Amygdala (tissue), 56 donors: Measurements from ENCODE around the gene SLC43A1.
"Not testable (repeated sequence)": the region's sequence is repeated elsewhere in the genome, so short reads cannot be mapped to it uniquely, and the experiment has no call there.

Source experiments
- DNase-seq, 56 donors: peaks; one replicate each; lab custom pipeline; 2025; lab: John Stamatoyannopoulos, UW

Gene SLC43A1

GRCh38 chr11:57515332-57516060 is at the start of gene SLC43A1:
SLC43A1 (minus strand) TSS chr11:57515702; CDS start chr11:57514111, 1,591 bp downstream.
- peak in 9 of 56 donors; percentile 5 to 34 (median 14) for DNase-seq

DNA sequence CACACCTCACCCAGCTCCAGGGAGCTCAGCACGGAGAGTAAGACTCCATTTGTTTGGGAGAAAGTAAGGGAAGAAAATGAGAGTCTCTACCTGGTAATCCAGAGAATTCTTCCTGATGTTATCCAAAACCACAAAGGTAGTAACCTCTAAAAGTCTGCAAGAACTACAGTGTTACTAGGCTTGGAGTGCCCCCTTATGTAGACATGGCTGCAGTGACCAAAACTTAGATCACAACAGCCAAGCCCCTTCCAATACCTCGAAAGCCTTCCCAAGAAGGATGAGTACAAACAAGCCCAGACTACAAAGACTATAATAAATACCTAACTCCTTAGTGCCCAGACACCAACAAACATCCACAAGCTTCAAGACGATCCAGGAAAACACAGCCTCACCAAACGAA is 47.1 kb upstream of the SLC43A1 start:
- no peak for DNase-seq

- no peak for DNase-seq
These were observed 44.6 kb upstream of the SLC43A1 start for GRCh38 chr11:57560146-57560545.

- no peak for DNase-seq
These were observed 40.5 kb upstream of the SLC43A1 start for GRCh38 chr11:57556041-57556440.

- DNase-seq, result no peak
These were observed 39.9 kb upstream of the SLC43A1 start for GRCh38 chr11:57555393-57555792.

- DNase-seq, result no peak
These were observed 37.0 kb upstream of the SLC43A1 start for GRCh38 chr11:57552479-57552878.

DNA sequence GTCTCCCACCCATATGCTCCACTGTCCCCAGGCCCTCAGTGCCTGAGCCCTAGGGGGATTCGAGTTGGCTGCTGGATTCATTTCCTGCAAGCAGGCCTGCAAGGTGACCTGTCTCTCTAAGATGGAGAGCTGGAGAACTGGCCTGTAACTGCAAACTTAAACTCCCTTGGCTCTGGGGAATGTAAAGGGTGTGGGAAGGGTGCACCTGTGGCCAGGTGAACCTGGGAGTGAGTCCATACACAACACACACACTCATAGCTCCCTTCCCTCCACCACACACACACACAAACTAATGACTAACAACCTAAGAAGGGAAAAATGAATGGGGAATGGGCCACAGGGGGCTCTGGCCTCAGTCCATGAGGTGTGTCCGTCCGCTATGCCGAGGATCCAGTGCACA is 36.4 kb upstream of the SLC43A1 start:
- no peak for DNase-seq

DNA sequence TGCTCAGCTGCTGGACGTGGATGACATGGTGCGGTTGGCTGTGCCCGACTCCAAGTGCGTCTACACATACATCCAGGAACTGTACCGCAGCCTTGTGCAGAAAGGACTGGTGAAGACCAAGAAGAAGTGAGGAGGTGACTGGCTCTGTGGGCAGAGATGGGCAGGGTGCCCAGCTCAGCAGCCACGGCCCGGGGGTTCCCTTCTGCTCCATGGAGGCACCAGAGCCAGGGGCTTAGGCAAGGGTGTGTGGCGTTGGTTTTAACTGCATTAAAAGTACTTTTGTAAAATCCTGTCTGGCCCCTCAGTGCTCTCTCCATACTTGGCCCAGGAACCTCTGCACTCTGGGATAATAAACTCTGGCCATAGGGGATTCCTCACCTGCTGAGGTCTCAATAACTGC is 34.5 kb upstream of the SLC43A1 start:
- DNase-seq, result no peak

- DNase-seq, result peak in 1 of 56 donors; percentile 8
These were observed 32.4 kb upstream of the SLC43A1 start for GRCh38 chr11:57547854-57548377.

DNA sequence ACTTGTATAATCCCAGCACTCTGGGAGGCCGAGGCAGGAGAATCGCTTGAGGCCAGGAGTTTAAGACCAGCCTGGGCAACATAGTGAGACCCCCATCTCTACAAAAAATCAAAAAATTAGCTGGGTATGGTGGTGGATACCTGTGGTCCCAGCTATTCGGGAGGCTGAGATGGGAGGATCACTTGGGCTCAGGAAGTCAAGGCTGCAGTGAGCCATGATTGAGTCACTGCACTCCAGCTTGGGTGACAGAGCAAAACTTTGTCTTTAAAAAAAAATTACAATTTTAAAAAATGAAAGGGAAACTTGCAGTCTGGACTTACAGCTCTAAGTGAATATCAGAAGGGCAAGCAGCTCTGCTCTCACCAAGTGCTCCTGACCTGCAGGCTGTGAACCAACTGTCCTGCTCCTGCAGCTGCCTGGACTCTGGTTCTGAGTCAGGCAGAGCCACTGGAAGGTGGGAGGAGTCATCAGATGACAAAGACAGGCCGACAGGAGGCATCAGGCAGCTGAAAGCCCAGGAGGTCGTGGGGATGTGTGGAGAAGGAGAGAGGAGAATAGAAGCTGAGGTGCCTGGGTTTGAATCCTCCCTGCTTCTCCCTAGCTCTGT is 31.5 kb upstream of the SLC43A1 start:
- DNase-seq, result no peak

GRCh38 chr11:57546451-57546850 is 30.9 kb upstream of the SLC43A1 start:
- DNase-seq, result no peak

DNA sequence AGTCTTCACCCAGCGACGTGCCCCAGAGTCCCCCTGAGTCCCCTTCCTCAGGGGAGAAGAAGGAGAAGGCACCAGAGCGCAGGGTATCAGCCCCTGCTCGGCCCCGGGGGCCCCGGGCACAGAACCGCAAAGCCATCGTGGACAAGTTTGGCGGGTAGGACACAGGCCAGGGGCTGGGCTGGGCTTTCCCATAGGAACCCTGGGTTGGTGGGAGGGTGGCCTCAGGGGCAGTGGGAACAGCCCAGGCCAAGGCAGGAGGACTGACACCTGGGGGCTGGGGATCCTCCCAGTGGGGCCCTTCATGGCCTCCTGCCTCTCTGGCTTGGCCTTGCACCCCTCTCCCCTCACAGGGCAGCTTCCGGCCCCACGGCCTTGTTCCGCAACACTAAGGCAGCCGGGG is 30.4 kb upstream of the SLC43A1 start:
- DNase-seq, result no peak

DNA sequence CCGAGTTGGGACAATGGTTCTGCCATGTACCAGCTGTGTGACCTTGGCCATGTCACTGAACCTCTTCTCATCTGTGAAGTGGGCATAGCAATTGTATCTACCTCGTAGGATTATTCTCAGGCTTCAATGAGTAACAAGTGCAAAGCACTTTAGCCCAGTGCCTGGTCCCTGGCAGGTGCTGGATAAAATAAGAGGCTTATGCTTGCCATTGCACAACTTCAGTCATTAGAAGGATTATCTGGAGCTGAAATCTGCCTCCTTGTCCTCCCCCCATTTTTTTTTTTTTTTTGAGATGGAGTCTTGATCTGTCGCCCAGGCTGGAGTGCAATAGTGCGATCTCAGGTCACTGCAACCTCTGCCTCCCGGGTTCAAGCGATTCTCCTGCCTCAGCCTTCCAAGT is 29.1 kb upstream of the SLC43A1 start:
- no peak for DNase-seq

- no peak for DNase-seq
These were observed 28.1 kb upstream of the SLC43A1 start for GRCh38 chr11:57543593-57543992.

DNA sequence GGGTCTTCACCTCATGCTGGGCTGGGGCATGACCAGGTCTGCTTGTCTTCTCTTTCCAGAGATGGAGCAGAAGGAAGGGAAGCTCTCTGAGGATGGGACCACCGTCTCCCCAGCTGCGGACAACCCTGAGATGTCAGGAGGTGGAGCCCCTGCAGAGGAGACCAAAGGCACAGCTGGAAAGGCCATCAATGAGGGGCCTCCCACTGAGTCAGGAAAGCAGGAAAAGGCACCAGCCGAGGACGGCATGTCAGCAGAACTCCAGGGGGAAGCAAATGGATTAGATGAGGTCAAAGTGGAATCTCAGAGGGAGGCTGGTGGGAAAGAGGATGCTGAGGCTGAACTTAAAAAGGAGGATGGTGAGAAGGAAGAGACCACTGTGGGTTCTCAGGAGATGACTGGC is 27.1 kb upstream of the SLC43A1 start:
- no peak for DNase-seq

DNA sequence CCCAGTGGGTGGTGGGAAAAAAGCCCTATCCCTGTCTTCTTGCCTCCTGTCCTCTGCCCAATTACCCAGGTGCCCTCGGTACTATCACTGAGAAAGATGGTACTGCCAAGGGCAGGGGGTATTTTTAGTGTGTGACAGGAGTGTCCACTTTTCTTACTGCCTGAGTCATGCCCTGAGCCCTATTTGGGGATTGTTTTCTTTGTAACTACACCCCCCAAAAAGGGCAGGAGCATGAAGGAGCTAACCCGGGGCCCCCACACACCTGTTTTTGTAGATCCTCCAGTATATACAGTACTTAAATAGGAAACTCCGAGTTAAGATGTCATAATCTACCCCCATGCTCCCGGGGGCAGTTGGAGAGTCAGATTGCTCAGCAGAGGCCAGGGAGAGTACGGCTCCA is 25.7 kb upstream of the SLC43A1 start:
- DNase-seq, result no peak

- no peak for DNase-seq
These were observed 23.8 kb upstream of the SLC43A1 start for GRCh38 chr11:57539342-57539741.

GRCh38 chr11:57536947-57537619 is 21.6 kb upstream of the SLC43A1 start, which contains the start of gene SMTNL1:
SMTNL1 (plus strand) TSS chr11:57537595; CDS start chr11:57542643, 5,048 bp downstream.
- no peak for DNase-seq

DNA sequence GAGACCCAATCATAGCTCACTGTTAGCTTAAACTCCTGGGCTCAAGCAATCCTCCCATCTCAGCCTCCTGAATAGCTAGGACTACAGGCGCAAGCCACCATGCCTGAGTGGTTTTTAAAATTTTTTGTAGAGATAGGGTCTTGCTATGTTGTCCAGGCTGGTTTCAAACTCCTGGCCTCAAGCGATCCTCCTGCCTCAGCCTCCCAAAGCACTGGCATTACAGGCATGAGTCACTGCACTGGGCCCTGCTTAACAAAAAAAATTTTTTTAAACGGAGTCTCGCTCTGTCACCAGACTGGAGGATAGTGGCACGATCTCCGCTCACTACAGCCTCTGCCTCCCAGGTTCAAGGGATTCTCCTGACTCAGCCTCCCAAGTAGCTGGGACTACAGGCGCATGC is 18.9 kb upstream of the SLC43A1 start:
- DNase-seq, result not testable (repeated sequence)

DNA sequence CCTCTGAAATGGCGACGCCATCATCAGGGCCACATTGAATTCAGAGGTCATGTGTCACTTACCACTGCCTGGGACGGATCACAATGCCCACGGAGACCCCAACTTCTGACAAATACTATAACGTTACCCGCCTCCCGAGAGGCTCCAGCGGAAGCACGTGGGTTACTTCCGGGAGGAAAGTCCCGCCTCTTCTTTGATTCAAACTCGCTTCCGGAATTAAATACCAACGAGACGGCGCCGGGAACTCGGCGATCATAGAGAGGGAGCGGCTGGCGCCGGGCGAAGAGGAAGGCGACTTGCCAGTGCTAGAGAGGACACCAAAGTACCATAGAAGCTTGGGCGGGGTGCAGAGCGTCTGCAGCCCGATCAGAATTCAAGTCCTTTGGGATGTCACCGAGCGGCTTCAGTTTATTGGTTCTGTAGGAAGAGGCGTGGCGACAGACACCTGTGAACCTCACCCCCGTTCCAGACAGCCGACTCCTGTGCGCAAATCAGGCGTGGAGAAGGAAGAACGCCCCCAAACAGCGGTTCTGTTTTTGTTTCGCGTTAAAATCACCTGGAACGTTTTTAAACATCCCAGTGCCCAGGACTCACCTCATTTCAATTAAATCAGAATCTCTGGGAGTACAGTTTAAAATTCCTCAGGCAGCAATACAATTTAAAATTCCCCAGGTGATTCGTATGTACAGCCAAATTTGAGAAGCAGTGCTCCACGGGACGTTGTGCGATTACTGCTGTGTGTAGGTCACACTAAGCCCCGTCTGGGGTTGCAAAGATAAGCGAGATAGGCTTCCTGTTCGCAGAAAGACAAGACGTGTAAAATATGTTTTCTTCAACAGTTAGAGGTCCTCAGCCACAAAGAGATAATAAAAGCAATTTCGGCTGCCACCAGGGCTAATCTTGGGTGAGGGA is 15.3 kb upstream of the SLC43A1 start, which contains the start of gene TIMM10:
Gene TIMM10 (minus strand): TSS at position 159 of the 912 bp plus-strand sequence. CDS start 565 bp downstream, outside the sequence.
- DNase-seq, result peak; percentile 22 to 99 (median 94)
